OCI-LY7 (cell line): ENCODE results near the gene TBC1D20. TPM values are rescaled to one million over a fixed set of nuclear protein-coding genes. Genes with fewer than 3 reads are reported as not detected.

Source experiments
- BruUV-seq: library from RNA; stranded (reverse); fragments of 400-500 nt; replicated peaks from 2 replicates; lab custom pipeline; 2021; lab: Mats Ljungman, UMichigan
- CTCF ChIA-PET: fragments of 300-600 bp; sonication (Branson Sonifier 250); formaldehyde crosslinking; loops from one replicate; lab custom pipeline; 2022; ENCODE audit warnings: antibody characterized with exemption; ENCODE audit not compliant: unreplicated experiment; lab: Charles Lee
- POLR2A ChIA-PET: fragments of 300-600 bp; sonication (Branson Sonifier 250); formaldehyde crosslinking; loops from one replicate; lab custom pipeline; 2022; ENCODE audit warnings: antibody characterized with exemption; lab: Charles Lee
- DNase-seq: peaks from one replicate; pipeline ENCODE4 v3.0.0-alpha.2; 2015; ENCODE audit warnings: low spot score
- H2AFZ ChIP-seq: fragments of 200-600 bp; sonication (generic), shearing (Covaris generic); 2 replicates; pipeline ENCODE4 v1.6.1; 2014; ENCODE audit warnings: mild to moderate bottlenecking, antibody characterized with exemption, low read length, moderate library complexity
- H3K27ac ChIP-seq: fragments of 200-600 bp; sonication (generic); 2 replicates; pipeline ENCODE4 v1.5.1; 2014; ENCODE audit warnings: mixed run types, low read depth, mild to moderate bottlenecking, moderate library complexity, low read length, inconsistent platforms; ENCODE audit not compliant: poor library complexity, severe bottlenecking
- H3K36me3 ChIP-seq: fragments of 200-600 bp; sonication (generic); 2 replicates; pipeline ENCODE4 v1.6.1; 2014; ENCODE audit warnings: mild to moderate bottlenecking, antibody characterized with exemption, low read length, moderate library complexity, mixed read lengths; ENCODE audit not compliant: insufficient read depth
- H3K4me1 ChIP-seq: fragments of 200-600 bp; sonication (generic); 2 replicates; pipeline ENCODE4 v1.5.1; 2014; ENCODE audit warnings: mild to moderate bottlenecking, low read length; ENCODE audit not compliant: insufficient read depth, poor library complexity, severe bottlenecking
- H3K4me2 ChIP-seq: fragments of 200-600 bp; sonication (generic); 2 replicates; pipeline ENCODE4 v1.6.1; 2014; ENCODE audit warnings: mild to moderate bottlenecking, low read length
- H3K4me3 ChIP-seq: fragments of 200-600 bp; sonication (generic); 2 replicates; pipeline ENCODE4 v1.5.1; 2014; ENCODE audit warnings: mild to moderate bottlenecking, low read depth, low read length; ENCODE audit not compliant: poor library complexity, severe bottlenecking
- H3K79me2 ChIP-seq: fragments of 200-600 bp; sonication (generic); 2 replicates; pipeline ENCODE4 v1.6.1; 2016; ENCODE audit warnings: low read depth, mild to moderate bottlenecking, low read length, moderate library complexity, mixed read lengths; ENCODE audit not compliant: insufficient read depth
- H3K9me2 ChIP-seq: fragments of 200-600 bp; sonication (generic); 2 replicates; pipeline ENCODE4 v1.6.1; 2016; ENCODE audit warnings: mild to moderate bottlenecking, low read length, mixed read lengths; ENCODE audit not compliant: insufficient read depth
- H3K9me3 ChIP-seq: fragments of 200-600 bp; sonication (generic); 2 replicates; pipeline ENCODE4 v1.6.1; 2014; ENCODE audit warnings: mild to moderate bottlenecking, mixed run types, low read length, mixed read lengths
- H4K20me1 ChIP-seq: fragments of 200-600 bp; sonication (generic); 2 replicates; pipeline ENCODE4 v1.6.1; 2014; ENCODE audit warnings: mild to moderate bottlenecking, antibody characterized with exemption, low read length, moderate library complexity, mixed read lengths; ENCODE audit not compliant: insufficient read depth
- EZH2phosphoT487 ChIP-seq: fragments of 200-600 bp; sonication (generic); IDR thresholded peaks from 2 replicates; pipeline ENCODE4 v1.6.1; 2018; ENCODE audit warnings: low read depth, borderline replicate concordance, mild to moderate bottlenecking, mixed run types, antibody characterized with exemption, low read length, moderate library complexity, mixed read lengths
- intact Hi-C: fragments of 100-400 bp; cut with micrococcal nuclease; formaldehyde crosslinking; loops from one replicate; pipeline ENCODE4 v1.10.0; 2022; ENCODE audit not compliant: unreplicated experiment
- total RNA-seq, 2 experiments: library from RNA; depleted of rRNA in 1 of 2; stranded (reverse); fragments of >200 nt in 1 of 2; shearing (Covaris generic) in 1 of 2; gene quantifications; 2 replicates each; pipeline ENCODE4 v1.2.3, GENCODE V29; 2014 to 2022
- TF ChIP-seq, protein P1 (sequence below): fragments of 200-600 bp; sonication (generic); conservative IDR thresholded peaks from 2 replicates; pipeline ENCODE4 v1.5.1; 2014; ENCODE audit warnings: mild to moderate bottlenecking, antibody characterized with exemption, low read length, moderate library complexity, mixed read lengths

The TBC1D20 gene
- total RNA-seq, 2 experiments from 2014 or later, result 17.4 to 20.8 TPM

DNA sequence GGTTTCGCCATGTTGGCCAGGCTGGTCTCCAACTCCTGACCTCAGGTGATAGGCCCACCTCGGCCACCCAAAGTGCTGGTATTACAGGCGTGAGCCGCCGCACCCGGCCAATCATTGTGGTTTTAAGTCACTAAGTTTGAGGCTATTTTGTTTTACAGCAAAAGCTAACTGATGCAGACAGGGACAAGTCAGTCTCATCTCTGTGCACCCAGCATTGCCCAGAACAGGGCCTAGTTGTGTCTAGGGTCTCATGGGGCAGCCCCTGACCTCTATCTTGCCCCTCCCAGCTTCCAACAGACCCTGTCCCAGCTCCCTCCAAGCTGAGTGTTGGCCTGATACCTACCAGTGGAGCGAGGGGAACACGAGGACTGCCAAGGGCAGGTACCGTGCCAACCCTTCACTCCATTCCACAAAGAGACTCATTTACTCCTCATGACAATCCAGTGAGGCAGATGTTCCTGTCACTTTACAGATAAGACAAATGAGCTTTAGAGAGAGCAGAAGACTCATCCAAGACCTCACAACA, 63.1 kb downstream of the TBC1D20 start:
- H3K9me3 ChIP-seq, result peaks cover 11% of the 10 kb centered on the region; the same call in 1 of the 2 replicates
- peaks cover 35% of the 10 kb centered on the region for H3K4me1 ChIP-seq

DNA sequence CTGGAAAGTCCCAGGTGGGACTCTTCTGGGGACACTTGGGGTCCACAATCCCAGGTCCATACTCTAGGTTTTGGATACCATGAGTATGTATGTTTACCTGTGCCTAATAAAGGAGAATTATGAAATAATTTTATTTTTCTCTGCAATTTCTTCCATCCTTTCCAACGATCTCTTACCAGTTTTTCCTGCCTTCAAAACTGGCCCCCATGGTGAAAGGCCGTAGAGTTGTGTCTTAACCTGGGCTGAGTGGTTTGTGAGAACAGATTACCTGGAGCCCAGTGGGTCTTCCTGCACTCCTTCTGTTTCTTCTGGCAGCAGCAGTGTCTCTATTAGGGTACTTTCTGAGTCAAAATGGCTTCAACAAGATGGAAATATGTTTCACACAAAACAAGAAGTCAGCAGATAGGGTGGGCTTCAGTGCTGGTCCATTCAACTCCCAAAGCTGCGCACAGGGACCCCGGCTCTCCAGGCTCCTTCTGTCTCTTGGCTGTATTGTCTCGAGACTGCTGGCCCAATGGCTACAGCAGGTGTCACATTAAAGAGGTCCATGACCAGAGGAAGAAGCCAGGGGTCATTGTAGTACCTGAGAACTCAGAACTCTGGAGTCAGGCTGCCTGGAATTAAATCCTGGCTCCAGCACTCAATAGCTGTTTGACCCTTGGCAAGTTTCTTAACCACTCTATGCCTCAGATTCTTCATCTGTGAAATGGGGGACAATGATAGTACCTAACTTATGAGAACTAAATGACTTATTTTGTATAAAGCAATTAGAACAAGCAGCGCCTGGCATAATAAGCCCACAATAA, 64.7 kb downstream of the TBC1D20 start:
- no peak for DNase-seq
- TF ChIP-seq, protein P1, sequence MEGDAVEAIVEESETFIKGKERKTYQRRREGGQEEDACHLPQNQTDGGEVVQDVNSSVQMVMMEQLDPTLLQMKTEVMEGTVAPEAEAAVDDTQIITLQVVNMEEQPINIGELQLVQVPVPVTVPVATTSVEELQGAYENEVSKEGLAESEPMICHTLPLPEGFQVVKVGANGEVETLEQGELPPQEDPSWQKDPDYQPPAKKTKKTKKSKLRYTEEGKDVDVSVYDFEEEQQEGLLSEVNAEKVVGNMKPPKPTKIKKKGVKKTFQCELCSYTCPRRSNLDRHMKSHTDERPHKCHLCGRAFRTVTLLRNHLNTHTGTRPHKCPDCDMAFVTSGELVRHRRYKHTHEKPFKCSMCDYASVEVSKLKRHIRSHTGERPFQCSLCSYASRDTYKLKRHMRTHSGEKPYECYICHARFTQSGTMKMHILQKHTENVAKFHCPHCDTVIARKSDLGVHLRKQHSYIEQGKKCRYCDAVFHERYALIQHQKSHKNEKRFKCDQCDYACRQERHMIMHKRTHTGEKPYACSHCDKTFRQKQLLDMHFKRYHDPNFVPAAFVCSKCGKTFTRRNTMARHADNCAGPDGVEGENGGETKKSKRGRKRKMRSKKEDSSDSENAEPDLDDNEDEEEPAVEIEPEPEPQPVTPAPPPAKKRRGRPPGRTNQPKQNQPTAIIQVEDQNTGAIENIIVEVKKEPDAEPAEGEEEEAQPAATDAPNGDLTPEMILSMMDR, result no peak
- H2AFZ ChIP-seq, result no peak overlapping the region
- no peaks in the 10 kb centered on the region for H3K9me2 ChIP-seq
- POLR2A ChIA-PET, result no interaction called here
- no peak overlapping the region for H3K27ac ChIP-seq
- no peak overlapping the region for H3K4me2 ChIP-seq
- H3K79me2 ChIP-seq, result no peaks in the 10 kb centered on the region
- no peaks in the 10 kb centered on the region for H4K20me1 ChIP-seq
- CTCF ChIA-PET, result no interaction called here
- peaks cover 26% of the 10 kb centered on the region for H3K4me1 ChIP-seq
- H3K9me3 ChIP-seq, result no peaks in the 10 kb centered on the region
- peaks cover 62% of the 10 kb centered on the region for H3K36me3 ChIP-seq
- no peak overlapping the region for H3K4me3 ChIP-seq
- intact Hi-C loops, result no loop called here
- no TSS peak for BruUV-seq

More for the DNA sequence above, 63.1 kb downstream of the TBC1D20 start:
- POLR2A ChIA-PET, result interaction anchor here (0.9 to 3.0 kb wide), 4 partner anchors 8 to 37 kb away, joined by 3 to 18 read pairs (median 4); no protein-coding TSS in a partner anchor
- H3K36me3 ChIP-seq, result peaks cover 46% of the 10 kb centered on the region
- BruUV-seq, result no TSS peak
- CTCF ChIA-PET, result interaction anchor here (0.7 kb wide), 1 partner anchor 38 kb away, joined by 3 read pairs; no protein-coding TSS in a partner anchor
- H3K27ac ChIP-seq, result no peak overlapping the region
- H3K4me2 ChIP-seq, result no peak overlapping the region
- DNase-seq, result no peak
- H3K79me2 ChIP-seq, result no peaks in the 10 kb centered on the region
- H2AFZ ChIP-seq, result no peak overlapping the region
- no peak for TF ChIP-seq EZH2phosphoT487
- no peaks in the 10 kb centered on the region for H3K9me2 ChIP-seq
- intact Hi-C loops, result no loop called here
- no peak overlapping the region for H3K4me3 ChIP-seq
- H4K20me1 ChIP-seq, result no peaks in the 10 kb centered on the region

DNA sequence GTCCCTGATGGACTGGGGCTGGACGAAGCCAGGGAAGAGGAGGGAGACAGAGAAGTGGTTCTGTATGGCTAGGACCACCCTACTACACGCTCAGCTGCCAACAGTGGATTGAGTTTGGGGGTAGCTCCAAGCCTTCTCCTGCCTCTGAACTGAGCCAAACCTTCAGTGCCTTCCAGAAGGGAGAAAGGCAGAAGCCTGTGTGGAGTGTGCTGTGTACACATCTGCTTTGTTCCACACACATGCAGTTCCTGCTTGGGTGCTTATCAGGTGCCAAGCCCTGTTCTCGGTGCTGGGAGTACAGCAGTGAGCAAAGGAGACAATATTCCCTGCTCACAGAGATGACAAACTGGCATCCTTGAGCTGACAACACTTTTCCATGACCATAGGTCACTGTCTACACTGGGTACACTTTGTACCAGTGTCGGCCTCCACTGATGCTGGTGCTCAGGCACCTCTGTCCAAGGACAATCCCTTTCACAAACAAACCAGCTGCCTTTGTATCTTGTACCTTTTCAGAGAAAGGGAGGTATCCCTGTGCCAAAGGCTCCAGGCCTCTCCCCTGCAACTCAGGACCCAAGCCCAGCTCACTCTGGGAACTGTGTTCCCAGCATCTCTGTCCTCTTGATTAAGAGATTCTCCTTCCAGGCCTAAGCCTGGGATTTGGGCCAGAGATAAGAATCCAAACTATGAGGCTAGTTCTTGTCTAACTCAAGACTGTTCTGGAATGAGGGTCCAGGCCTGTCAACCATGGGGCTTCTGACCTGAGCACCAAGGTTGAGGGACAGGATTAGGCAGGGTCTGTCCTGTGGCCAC, 65.5 kb downstream of the TBC1D20 start:
- intact Hi-C loops, result no loop called here

More for the DNA sequence above, 65.5 kb downstream of the TBC1D20 start:
- Histone ChIP-seq H3K79me2 (no peaks in the 10 kb centered on the region), H4K20me1 (no peaks in the 10 kb centered on the region), H3K36me3 (peaks cover 70% of the 10 kb centered on the region), H3K4me1 (peaks cover 19% of the 10 kb centered on the region), H3K27ac (no peak overlapping the region), H3K4me3 (no peak overlapping the region), H3K4me2 (no peak overlapping the region), H3K9me3 (no peaks in the 10 kb centered on the region), H2AFZ (no peak overlapping the region), H3K9me2 (no peaks in the 10 kb centered on the region)
- TF ChIP-seq EZH2phosphoT487, result no peak
- TF ChIP-seq, protein P1, result no peak
- ChIA-PET POLR2A (interaction anchor here (0.5 kb wide), 1 partner anchor 12 kb away, joined by 3 read pairs; no protein-coding TSS in a partner anchor), CTCF (no interaction called here)
- TSS peak; percentile 54 for BruUV-seq
- DNase-seq, result no peak
